Activated gamma-delta T cell treated with Interleukin-2 at 50 U/mL for 16 hours (primary cell): ENCODE results near the gene LDAH.
"Not testable (repeated sequence)": the region's sequence is repeated elsewhere in the genome, so short reads cannot be mapped to it uniquely, and the experiment has no call there.

ENCODE experiments used
- DNase-seq: peaks from one replicate; pipeline ENCODE4 v3.0.0-alpha.2; 2020

LDAH gene

GRCh38 chr2:20717641-20718040, 105.3 kb downstream of the LDAH start:
- no peak for DNase-seq

GRCh38 chr2:20716164-20716563, 106.7 kb downstream of the LDAH start:
- not testable (repeated sequence) for DNase-seq

GRCh38 chr2:20714412-20714811, 108.5 kb downstream of the LDAH start:
- not testable (repeated sequence) for DNase-seq

GRCh38 chr2:20713585-20713984, 109.3 kb downstream of the LDAH start:
- DNase-seq, result not testable (repeated sequence)

GRCh38 chr2:20711641-20712040, 111.3 kb downstream of the LDAH start:
- DNase-seq, result not testable (repeated sequence)

GRCh38 chr2:20707601-20708000, 115.3 kb downstream of the LDAH start:
- no peak for DNase-seq

GRCh38 chr2:20706786-20707185, 116.1 kb downstream of the LDAH start:
- DNase-seq, result no peak

GRCh38 chr2:20706217-20706616, 116.7 kb downstream of the LDAH start:
- no peak for DNase-seq

GRCh38 chr2:20704886-20705285, 118.0 kb downstream of the LDAH start:
- no peak for DNase-seq

GRCh38 chr2:20702563-20702962, 120.3 kb downstream of the LDAH start:
- no peak for DNase-seq

- no peak for DNase-seq
Observed at GRCh38 chr2:20698916-20699613, 123.8 kb downstream of the LDAH start.

GRCh38 chr2:20697322-20697934, 125.5 kb downstream of the LDAH start:
- DNase-seq, result no peak

- DNase-seq, result no peak
Observed at GRCh38 chr2:20696366-20696765, 126.5 kb downstream of the LDAH start.

GRCh38 chr2:20693317-20693716, 129.6 kb downstream of the LDAH start:
- DNase-seq, result no peak

- no peak for DNase-seq
Observed at GRCh38 chr2:20692081-20692480, 130.8 kb downstream of the LDAH start.

- no peak for DNase-seq
Observed at GRCh38 chr2:20691076-20691734, 131.7 kb downstream of the LDAH start.

- DNase-seq, result no peak
Observed at GRCh38 chr2:20689428-20690264, 133.3 kb downstream of the LDAH start.

GRCh38 chr2:20687260-20687832, 135.6 kb downstream of the LDAH start:
- no peak for DNase-seq

- DNase-seq, result no peak
Observed at GRCh38 chr2:20684581-20685063, 138.3 kb downstream of the LDAH start.

GRCh38 chr2:20682167-20682920, 140.6 kb downstream of the LDAH start:
- no peak for DNase-seq

GRCh38 chr2:20680744-20681375, 142.0 kb downstream of the LDAH start:
- DNase-seq, result no peak
